Activated CD4-positive, alpha-beta T cell treated with anti-CD3 and anti-CD28 coated beads for 36 hours (primary cell): ENCODE data around the gene CHCHD3. TPM values are rescaled to one million over a fixed set of nuclear protein-coding genes. Genes with fewer than 3 reads are reported as not detected.
"Not testable (repeated sequence)": the region's sequence is repeated elsewhere in the genome, so short reads cannot be mapped to it uniquely, and the experiment has no call there.

Source experiments
- ATAC-seq: fragments of 200-7000 bp; cut with Tn5 transposase; one replicate; pipeline ENCODE4 v1.10.0; 2021; ENCODE audit warnings: mild to moderate bottlenecking, moderate library complexity
- CTCF ChIA-PET: fragments of 350-600 bp; sonication (Branson Sonifier 250); formaldehyde crosslinking; loops from one replicate; lab custom pipeline; 2021; ENCODE audit warnings: antibody characterized with exemption; lab: Charles Lee
- POLR2A ChIA-PET: fragments of 350-600 bp; sonication (Branson Sonifier 250); formaldehyde crosslinking; loops from one replicate; lab custom pipeline; 2021; ENCODE audit warnings: antibody characterized with exemption, inconsistent platforms; lab: Charles Lee
- DNase-seq: peaks from one replicate; pipeline ENCODE4 v3.0.0-alpha.2; 2020
- H3K27ac Mint-ChIP-seq: one replicate; pipeline ENCODE4 v1.8.0; 2021; ENCODE audit warnings: mixed read lengths
- H3K27me3 Mint-ChIP-seq: one replicate; pipeline ENCODE4 v1.8.0; 2021; ENCODE audit warnings: mixed read lengths
- H3K36me3 Mint-ChIP-seq: one replicate; pipeline ENCODE4 v1.8.0; 2021; ENCODE audit warnings: low read depth, mixed read lengths
- H3K4me1 Mint-ChIP-seq: one replicate; pipeline ENCODE4 v1.8.0; 2021; ENCODE audit warnings: mixed read lengths
- H3K4me3 Mint-ChIP-seq: one replicate; pipeline ENCODE4 v1.8.0; 2021; ENCODE audit warnings: mild to moderate bottlenecking, moderate library complexity, mixed read lengths
- H3K9me3 Mint-ChIP-seq: one replicate; pipeline ENCODE4 v1.8.0; 2021; ENCODE audit warnings: low read depth, mixed read lengths
- intact Hi-C, 2 experiments: fragments of 100-400 bp; cut with DNase I in 1 of 2; cut with micrococcal nuclease in 1 of 2; formaldehyde crosslinking; loops; one replicate each; pipeline versions ENCODE4 v1.14.2 to v1.15.1; 2022 to 2024; cut with DNase I, micrococcal nuclease
- total RNA-seq, 2 experiments: library from RNA; stranded (reverse); gene quantifications; one replicate each; pipeline ENCODE4 v1.2.3, GENCODE V29; 2021

CHCHD3 gene
- total RNA-seq, 2 experiments from 2014 or later: 63.0 to 71.9 TPM

- ATAC-seq: no peak
- CTCF ChIA-PET: interaction anchor here (1.0 kb wide), 1 partner anchor 115 kb away, joined by 3 read pairs; no protein-coding TSS in a partner anchor
Measured at GRCh38 chr7:132969520-132969919, 112.4 kb downstream of the CHCHD3 start.

GRCh38 chr7:132967470-132967848 is 114.4 kb downstream of the CHCHD3 start:
- POLR2A ChIA-PET, ATAC-seq, intact Hi-C loops, DNase-seq, H3K4me1 Mint-ChIP-seq, H3K9me3 Mint-ChIP-seq, H3K4me3 Mint-ChIP-seq, H3K27me3 Mint-ChIP-seq, H3K27ac Mint-ChIP-seq: not testable (repeated sequence)
- peaks cover 12% of the 10 kb centered on the region for H3K36me3 Mint-ChIP-seq
- CTCF ChIA-PET: interaction anchor here (0.6 kb wide), 1 partner anchor 172 kb away, joined by 3 read pairs; no protein-coding TSS in a partner anchor

More at GRCh38 chr7:132969520-132969919, 112.4 kb downstream of the CHCHD3 start:
- no peak overlapping the region for H3K27ac Mint-ChIP-seq
- peaks cover 24% of the 10 kb centered on the region for H3K36me3 Mint-ChIP-seq
- H3K27me3 Mint-ChIP-seq: no peaks in the 10 kb centered on the region
- no peaks in the 10 kb centered on the region for H3K4me1 Mint-ChIP-seq
- no peaks in the 10 kb centered on the region for H3K9me3 Mint-ChIP-seq
- no peak overlapping the region for H3K4me3 Mint-ChIP-seq
- intact Hi-C loops: no loop called here
- no peak for DNase-seq
- POLR2A ChIA-PET: no interaction called here

GRCh38 chr7:132966754-132967469 is 115.0 kb downstream of the CHCHD3 start:
- no peak overlapping the region for H3K27ac Mint-ChIP-seq
- H3K9me3 Mint-ChIP-seq: no peaks in the 10 kb centered on the region
- intact Hi-C loops: no loop called here
- H3K4me1 Mint-ChIP-seq: no peaks in the 10 kb centered on the region
- peaks cover 9% of the 10 kb centered on the region for H3K36me3 Mint-ChIP-seq
- DNase-seq: no peak
- no peak overlapping the region for H3K4me3 Mint-ChIP-seq
- H3K27me3 Mint-ChIP-seq: no peaks in the 10 kb centered on the region
- ChIA-PET POLR2A (no interaction called here), CTCF (no interaction called here)
- ATAC-seq: no peak

- Mint-ChIP-seq H3K27me3 (no peaks in the 10 kb centered on the region), H3K36me3 (peaks cover 13% of the 10 kb centered on the region), H3K4me3 (no peak overlapping the region), H3K9me3 (no peaks in the 10 kb centered on the region), H3K4me1 (no peaks in the 10 kb centered on the region), H3K27ac (no peak overlapping the region)
- CTCF ChIA-PET: interaction anchor here (1.0 kb wide), 1 partner anchor 9 kb away, joined by 4 read pairs; no protein-coding TSS in a partner anchor
- intact Hi-C loops: no loop called here
- no peak for ATAC-seq
- no peak for DNase-seq
- POLR2A ChIA-PET: no interaction called here
Measured at GRCh38 chr7:132965951-132966350, 115.9 kb downstream of the CHCHD3 start.

- no peak overlapping the region for H3K4me3 Mint-ChIP-seq
- ChIA-PET CTCF (interaction anchor here (0.6 kb wide), 1 partner anchor 32 kb away, joined by 3 read pairs; no protein-coding TSS in a partner anchor), POLR2A (no interaction called here)
- no peak for ATAC-seq
- no peaks in the 10 kb centered on the region for H3K4me1 Mint-ChIP-seq
- no peaks in the 10 kb centered on the region for H3K9me3 Mint-ChIP-seq
- peaks cover 16% of the 10 kb centered on the region for H3K36me3 Mint-ChIP-seq
- H3K27ac Mint-ChIP-seq: no peak overlapping the region
- DNase-seq: no peak
- intact Hi-C loops: no loop called here
- H3K27me3 Mint-ChIP-seq: no peaks in the 10 kb centered on the region
Measured at GRCh38 chr7:132964876-132965275, 117.0 kb downstream of the CHCHD3 start.

DNA sequence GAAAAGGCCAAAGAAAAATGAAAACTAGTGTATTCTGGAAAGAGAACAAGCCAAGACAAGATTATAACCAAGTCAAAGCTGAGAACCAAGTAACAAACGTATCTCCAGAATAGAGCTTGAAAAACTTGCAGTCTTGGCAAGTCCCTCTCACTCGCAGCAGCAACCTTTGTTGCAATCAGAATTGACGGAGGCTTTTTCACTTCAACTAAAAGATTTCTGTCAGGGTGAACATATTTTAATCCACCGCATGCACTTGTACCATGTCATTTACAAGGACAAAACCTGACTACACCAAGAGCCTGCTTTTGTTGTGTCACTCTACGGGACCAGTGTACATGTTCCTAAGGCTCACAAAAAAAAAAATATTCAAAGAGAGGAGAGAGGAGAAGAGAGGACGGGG is 122.0 kb downstream of the CHCHD3 start:
- Mint-ChIP-seq H3K27me3 (no peaks in the 10 kb centered on the region), H3K36me3 (peaks cover 14% of the 10 kb centered on the region), H3K4me1 (no peaks in the 10 kb centered on the region), H3K4me3 (no peak overlapping the region), H3K9me3 (peaks cover 2% of the 10 kb centered on the region), H3K27ac (no peak overlapping the region)
- intact Hi-C loops: no loop called here
- ATAC-seq (no peak), DNase-seq (no peak)
- POLR2A ChIA-PET: no interaction called here
- CTCF ChIA-PET: no interaction called here

DNA sequence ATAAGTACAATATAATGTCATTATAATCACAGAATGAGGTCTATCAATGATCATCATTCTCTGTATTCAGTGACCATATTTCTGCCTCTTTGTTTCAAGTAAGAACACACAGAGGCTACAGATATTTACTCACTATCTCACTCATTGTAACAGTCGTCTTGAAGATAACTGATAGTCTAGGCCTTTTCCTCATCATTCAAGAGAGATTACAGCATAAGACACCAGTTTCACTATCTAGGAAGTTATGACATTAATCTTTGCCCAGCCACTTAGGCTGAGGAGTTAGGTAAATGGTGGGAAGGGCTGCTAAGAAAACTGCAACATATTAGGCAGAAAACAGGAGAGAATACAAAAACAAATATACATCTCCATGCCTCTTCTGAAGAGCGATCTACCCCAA is 125.3 kb downstream of the CHCHD3 start:
- no peak overlapping the region for H3K4me3 Mint-ChIP-seq
- POLR2A ChIA-PET: no interaction called here
- no peak for ATAC-seq
- H3K27me3 Mint-ChIP-seq: no peaks in the 10 kb centered on the region
- no peak for DNase-seq
- CTCF ChIA-PET: no interaction called here
- no peaks in the 10 kb centered on the region for H3K4me1 Mint-ChIP-seq
- peaks cover 14% of the 10 kb centered on the region for H3K36me3 Mint-ChIP-seq
- H3K9me3 Mint-ChIP-seq: peaks cover 2% of the 10 kb centered on the region
- no peak overlapping the region for H3K27ac Mint-ChIP-seq
- intact Hi-C loops: no loop called here

DNA sequence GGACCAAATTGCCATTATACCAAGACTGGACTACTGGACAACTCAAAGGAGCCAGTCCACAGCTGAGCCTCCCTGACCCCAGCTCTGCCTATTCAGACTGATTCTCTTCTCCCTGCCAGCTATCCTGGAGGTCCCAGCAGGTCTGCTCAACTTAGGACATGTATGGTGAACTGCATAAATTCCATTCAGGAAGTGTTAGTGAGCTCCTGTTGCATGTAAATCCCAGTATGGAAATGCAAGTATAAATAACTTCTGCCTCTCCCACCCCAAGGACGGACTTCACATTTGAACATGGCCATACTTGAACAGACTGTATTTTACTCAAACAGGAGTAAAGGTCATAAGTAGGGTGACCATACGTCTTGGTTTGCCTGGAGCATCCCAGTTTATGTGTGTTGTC is 128.4 kb downstream of the CHCHD3 start:
- Mint-ChIP-seq H3K9me3 (peaks cover 2% of the 10 kb centered on the region), H3K27me3 (no peaks in the 10 kb centered on the region), H3K36me3 (peaks cover 14% of the 10 kb centered on the region), H3K4me3 (no peak overlapping the region), H3K27ac (no peak overlapping the region), H3K4me1 (no peaks in the 10 kb centered on the region)
- intact Hi-C loops: no loop called here
- CTCF ChIA-PET: no interaction called here
- DNase-seq: no peak
- POLR2A ChIA-PET: no interaction called here
- no peak for ATAC-seq

GRCh38 chr7:132950725-132951124 is 131.2 kb downstream of the CHCHD3 start:
- ChIA-PET CTCF (no interaction called here), POLR2A (no interaction called here)
- H3K27me3 Mint-ChIP-seq: no peaks in the 10 kb centered on the region
- H3K9me3 Mint-ChIP-seq: no peaks in the 10 kb centered on the region
- no peak overlapping the region for H3K27ac Mint-ChIP-seq
- H3K4me3 Mint-ChIP-seq: no peak overlapping the region
- DNase-seq (no peak), ATAC-seq (no peak)
- intact Hi-C loops: no loop called here
- H3K36me3 Mint-ChIP-seq: peaks cover 18% of the 10 kb centered on the region
- H3K4me1 Mint-ChIP-seq: no peaks in the 10 kb centered on the region

- H3K9me3 Mint-ChIP-seq: no peaks in the 10 kb centered on the region
- ATAC-seq: no peak
- peaks cover 2% of the 10 kb centered on the region for H3K4me1 Mint-ChIP-seq
- ChIA-PET POLR2A (no interaction called here), CTCF (no interaction called here)
- no peak overlapping the region for H3K4me3 Mint-ChIP-seq
- DNase-seq: no peak
- intact Hi-C loops: no loop called here
- H3K27ac Mint-ChIP-seq: no peak overlapping the region
- H3K27me3 Mint-ChIP-seq: no peaks in the 10 kb centered on the region
- peaks cover 14% of the 10 kb centered on the region for H3K36me3 Mint-ChIP-seq
Measured at GRCh38 chr7:132947011-132947410, 134.9 kb downstream of the CHCHD3 start.

- H3K9me3 Mint-ChIP-seq: no peaks in the 10 kb centered on the region
- no peaks in the 10 kb centered on the region for H3K27me3 Mint-ChIP-seq
- H3K4me3 Mint-ChIP-seq: no peak overlapping the region
- CTCF ChIA-PET: interaction anchor here (0.5 to 1.0 kb wide), 2 partner anchors 32 to 1515 kb away, joined by 3 to 4 read pairs; no protein-coding TSS in a partner anchor
- no peak overlapping the region for H3K27ac Mint-ChIP-seq
- ATAC-seq (no peak), DNase-seq (no peak)
- H3K36me3 Mint-ChIP-seq: peaks cover 23% of the 10 kb centered on the region
- intact Hi-C loops: no loop called here
- peaks cover 2% of the 10 kb centered on the region for H3K4me1 Mint-ChIP-seq
- POLR2A ChIA-PET: no interaction called here
Measured at GRCh38 chr7:132944774-132945173, 137.1 kb downstream of the CHCHD3 start.

DNA sequence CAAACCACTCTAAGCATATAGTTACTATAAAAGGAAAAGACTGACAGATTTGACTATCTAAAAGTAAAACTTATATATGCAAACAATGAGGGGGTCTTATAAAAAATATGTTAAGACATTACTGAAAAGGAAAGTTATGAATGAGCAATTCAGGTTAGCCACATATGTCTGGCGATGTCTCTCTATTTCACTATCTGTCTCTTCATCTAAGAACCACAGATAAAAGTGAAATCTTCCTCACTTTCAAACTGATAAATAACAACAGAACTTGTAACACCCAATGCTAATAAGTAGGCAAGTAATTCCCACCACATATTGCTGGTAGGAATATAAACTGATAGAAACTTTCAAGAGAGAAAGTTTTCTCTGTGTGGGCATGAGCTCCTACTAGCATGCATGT is 138.2 kb downstream of the CHCHD3 start:
- intact Hi-C loops: no loop called here
- peaks cover 2% of the 10 kb centered on the region for H3K4me1 Mint-ChIP-seq
- no peak overlapping the region for H3K4me3 Mint-ChIP-seq
- no peaks in the 10 kb centered on the region for H3K27me3 Mint-ChIP-seq
- H3K36me3 Mint-ChIP-seq: peaks cover 25% of the 10 kb centered on the region
- no peaks in the 10 kb centered on the region for H3K9me3 Mint-ChIP-seq
- DNase-seq (no peak), ATAC-seq (no peak)
- H3K27ac Mint-ChIP-seq: no peak overlapping the region
- ChIA-PET POLR2A (no interaction called here), CTCF (no interaction called here)
